ENCODE data around the gene NUP54. TPM values are rescaled to one million over a fixed set of nuclear protein-coding genes. Genes with fewer than 3 reads are reported as not detected.

The NUP54 gene
- polyA plus RNA-seq, 2 of the 4 experiments (the other 2 are of a cell fraction): 32.1 to 43.2 TPM

- no peak overlapping the region for H3K27ac ChIP-seq
- H3K9me3 ChIP-seq: no peaks in the 10 kb centered on the region
- FAIRE-seq: no peak
- ChIA-PET POLR2A (no interaction called here), CTCF (no interaction called here)
- H3K4me2 ChIP-seq: no peak overlapping the region
- H3K4me3 ChIP-seq: no peak overlapping the region
- TF ChIP-seq RAD21 (conservative IDR thresholded peaks at IDR 0.05 in 1 of 2, IDR thresholded peaks at IDR 0.05 in 1 of 2) (no peak), RNF2 (IDR thresholded peaks at IDR 0.05; ENCODE audit: borderline replicate concordance, low read depth) (no peak), NR3C1 (IDR thresholded peaks at IDR 0.05) (no peak), CHD2 (IDR thresholded peaks at IDR 0.05; ENCODE audit: low read length, partially characterized antibody) (no peak), CBX2 (IDR thresholded peaks at IDR 0.05; ENCODE audit: borderline replicate concordance, low read depth) (no peak), HOXA7 (CRISPR knock-in tag; IDR thresholded peaks at IDR 0.05) (no peak), POLR2A (IDR thresholded peaks at IDR 0.05; ENCODE audit: low read length) (no peak), BHLHE40 (IDR thresholded peaks at IDR 0.05; ENCODE audit: low read depth, low read length) (no peak), GATA3 (IDR thresholded peaks at IDR 0.05; ENCODE audit: borderline replicate concordance) (no peak), NFE2L2 (conservative IDR thresholded peaks at IDR 0.05; ENCODE audit: low read length) (no peak), EHF (CRISPR knock-in tag; IDR thresholded peaks at IDR 0.05) (no peak), ZFP36 (IDR thresholded peaks at IDR 0.05; ENCODE audit: borderline replicate concordance, partially characterized antibody) (no peak), HOXB13 (CRISPR knock-in tag; IDR thresholded peaks at IDR 0.05; ENCODE audit: low read depth) (no peak), POLR2AphosphoS2 (conservative IDR thresholded peaks at IDR 0.05; ENCODE audit: low read length) (no peak), KDM5A (IDR thresholded peaks at IDR 0.05) (no peak), ZC3H11A (IDR thresholded peaks at IDR 0.05) (no peak), NPAS2 (CRISPR knock-in tag; IDR thresholded peaks at IDR 0.05; ENCODE audit: borderline replicate concordance) (no peak), PBX3 (IDR thresholded peaks at IDR 0.05) (no peak)
- TF ChIP-seq, protein P1, sequence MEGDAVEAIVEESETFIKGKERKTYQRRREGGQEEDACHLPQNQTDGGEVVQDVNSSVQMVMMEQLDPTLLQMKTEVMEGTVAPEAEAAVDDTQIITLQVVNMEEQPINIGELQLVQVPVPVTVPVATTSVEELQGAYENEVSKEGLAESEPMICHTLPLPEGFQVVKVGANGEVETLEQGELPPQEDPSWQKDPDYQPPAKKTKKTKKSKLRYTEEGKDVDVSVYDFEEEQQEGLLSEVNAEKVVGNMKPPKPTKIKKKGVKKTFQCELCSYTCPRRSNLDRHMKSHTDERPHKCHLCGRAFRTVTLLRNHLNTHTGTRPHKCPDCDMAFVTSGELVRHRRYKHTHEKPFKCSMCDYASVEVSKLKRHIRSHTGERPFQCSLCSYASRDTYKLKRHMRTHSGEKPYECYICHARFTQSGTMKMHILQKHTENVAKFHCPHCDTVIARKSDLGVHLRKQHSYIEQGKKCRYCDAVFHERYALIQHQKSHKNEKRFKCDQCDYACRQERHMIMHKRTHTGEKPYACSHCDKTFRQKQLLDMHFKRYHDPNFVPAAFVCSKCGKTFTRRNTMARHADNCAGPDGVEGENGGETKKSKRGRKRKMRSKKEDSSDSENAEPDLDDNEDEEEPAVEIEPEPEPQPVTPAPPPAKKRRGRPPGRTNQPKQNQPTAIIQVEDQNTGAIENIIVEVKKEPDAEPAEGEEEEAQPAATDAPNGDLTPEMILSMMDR (IDR thresholded peaks at IDR 0.05): no peak
- no peak for DNase-seq (ENCODE audit: low read depth in 1 of 2, low spot score in 1 of 2)
- ATAC-seq: no peak
- no peaks in the 10 kb centered on the region for H3K4me1 ChIP-seq
- WGBS (ENCODE audit: missing lambda C conversion rate): 47% methylated on average over 3 of the region's 3 CpGs
Measured at GRCh38 chr4:76187152-76187551, 39.0 kb upstream of the NUP54 start.

DNA sequence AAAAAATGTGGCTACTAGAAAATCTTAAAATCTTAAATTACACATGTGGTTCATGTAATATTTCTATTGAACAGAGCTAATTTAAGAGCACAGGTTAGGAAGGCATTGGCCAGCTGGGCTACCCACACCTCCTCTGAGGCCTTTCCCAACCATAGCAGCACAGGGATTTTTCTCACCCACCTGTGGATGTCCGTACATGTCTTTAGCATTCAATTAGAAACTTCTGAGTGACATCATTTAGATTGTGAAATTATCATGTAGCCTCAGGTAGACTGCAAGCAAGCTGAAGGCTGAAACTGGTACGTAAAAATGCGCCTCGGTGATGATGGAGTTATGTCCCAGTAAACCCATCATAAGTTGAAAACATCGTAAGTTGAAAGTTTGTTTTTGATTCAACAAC lies 34.3 kb upstream of the NUP54 start:
- CTCF ChIA-PET: no interaction called here
- POLR2A ChIA-PET: no interaction called here
- TF ChIP-seq, protein P2, sequence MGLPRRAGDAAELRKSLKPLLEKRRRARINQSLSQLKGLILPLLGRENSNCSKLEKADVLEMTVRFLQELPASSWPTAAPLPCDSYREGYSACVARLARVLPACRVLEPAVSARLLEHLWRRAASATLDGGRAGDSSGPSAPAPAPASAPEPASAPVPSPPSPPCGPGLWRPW (IDR thresholded peaks at IDR 0.05): no peak
- TF ChIP-seq JUNB (IDR thresholded peaks at IDR 0.05) (no peak), EHF (CRISPR knock-in tag; IDR thresholded peaks at IDR 0.05) (no peak), NFE2L2 (conservative IDR thresholded peaks at IDR 0.05; ENCODE audit: low read length) (no peak), HOXA7 (CRISPR knock-in tag; IDR thresholded peaks at IDR 0.05) (no peak), RFX5 (IDR thresholded peaks at IDR 0.05) (no peak), ESRRA (IDR thresholded peaks at IDR 0.05; ENCODE audit: borderline replicate concordance, low read length) (no peak), ZSCAN20 (CRISPR knock-in tag; IDR thresholded peaks at IDR 0.05) (no peak), FOSB (CRISPR knock-in tag; IDR thresholded peaks at IDR 0.05) (no peak), SMC3 (IDR thresholded peaks at IDR 0.05) (no peak), KDM5A (IDR thresholded peaks at IDR 0.05) (no peak), MYC (IDR thresholded peaks at IDR 0.05; ENCODE audit: borderline replicate concordance, low read length) (no peak), ZC3H11A (IDR thresholded peaks at IDR 0.05) (no peak), MAFK (IDR thresholded peaks at IDR 0.05; ENCODE audit: partially characterized antibody) (no peak), USF2 (IDR thresholded peaks at IDR 0.05) (no peak), MAZ (IDR thresholded peaks at IDR 0.05; ENCODE audit: borderline replicate concordance, low read depth, low read length) (no peak)
- TF ChIP-seq, protein P1 (IDR thresholded peaks at IDR 0.05): no peak
- TF ChIP-seq, protein P3, sequence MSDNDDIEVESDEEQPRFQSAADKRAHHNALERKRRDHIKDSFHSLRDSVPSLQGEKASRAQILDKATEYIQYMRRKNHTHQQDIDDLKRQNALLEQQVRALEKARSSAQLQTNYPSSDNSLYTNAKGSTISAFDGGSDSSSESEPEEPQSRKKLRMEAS (IDR thresholded peaks at IDR 0.05): no peak
- TF ChIP-seq, protein P4, sequence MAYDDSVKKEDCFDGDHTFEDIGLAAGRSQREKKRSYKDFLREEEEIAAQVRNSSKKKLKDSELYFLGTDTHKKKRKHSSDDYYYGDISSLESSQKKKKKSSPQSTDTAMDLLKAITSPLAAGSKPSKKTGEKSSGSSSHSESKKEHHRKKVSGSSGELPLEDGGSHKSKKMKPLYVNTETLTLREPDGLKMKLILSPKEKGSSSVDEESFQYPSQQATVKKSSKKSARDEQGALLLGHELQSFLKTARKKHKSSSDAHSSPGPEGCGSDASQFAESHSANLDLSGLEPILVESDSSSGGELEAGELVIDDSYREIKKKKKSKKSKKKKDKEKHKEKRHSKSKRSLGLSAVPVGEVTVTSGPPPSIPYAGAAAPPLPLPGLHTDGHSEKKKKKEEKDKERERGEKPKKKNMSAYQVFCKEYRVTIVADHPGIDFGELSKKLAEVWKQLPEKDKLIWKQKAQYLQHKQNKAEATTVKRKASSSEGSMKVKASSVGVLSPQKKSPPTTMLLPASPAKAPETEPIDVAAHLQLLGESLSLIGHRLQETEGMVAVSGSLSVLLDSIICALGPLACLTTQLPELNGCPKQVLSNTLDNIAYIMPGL (CRISPR knock-in tag; IDR thresholded peaks at IDR 0.05; ENCODE audit: borderline replicate concordance): no peak

More for the DNA sequence above, 34.3 kb upstream of the NUP54 start:
- ATAC-seq (no peak), DNase-seq (ENCODE audit: low read depth in 1 of 2, low spot score in 1 of 2) (no peak), FAIRE-seq (no peak)
- Histone ChIP-seq H3K4me1 (no peaks in the 10 kb centered on the region), H3K9me3 (no peaks in the 10 kb centered on the region), H3K27ac (no peak overlapping the region), H3K4me3 (no peak overlapping the region), H3K4me2 (no peak overlapping the region)
- 98% methylated on average over 5 of the region's 5 CpGs for WGBS (ENCODE audit: missing lambda C conversion rate)

Measured in A549 (cell line).